GM12873 (cell line): ENCODE measurements around the gene FOXP3.

Experiments
- TF ChIP-seq, protein P1 (sequence below): IDR thresholded peaks from 2 replicates; pipeline ENCODE4 v1.5.1; 2012; ENCODE audit warnings: low read depth, mild to moderate bottlenecking, moderate library complexity, low read length, control low read depth; ENCODE audit not compliant: insufficient read depth; ENCODE audit errors: missing control alignments

The FOXP3 gene

GRCh38 chrX:49282647-49283011, 18.1 kb upstream of the FOXP3 start:
- TF ChIP-seq, protein P1, sequence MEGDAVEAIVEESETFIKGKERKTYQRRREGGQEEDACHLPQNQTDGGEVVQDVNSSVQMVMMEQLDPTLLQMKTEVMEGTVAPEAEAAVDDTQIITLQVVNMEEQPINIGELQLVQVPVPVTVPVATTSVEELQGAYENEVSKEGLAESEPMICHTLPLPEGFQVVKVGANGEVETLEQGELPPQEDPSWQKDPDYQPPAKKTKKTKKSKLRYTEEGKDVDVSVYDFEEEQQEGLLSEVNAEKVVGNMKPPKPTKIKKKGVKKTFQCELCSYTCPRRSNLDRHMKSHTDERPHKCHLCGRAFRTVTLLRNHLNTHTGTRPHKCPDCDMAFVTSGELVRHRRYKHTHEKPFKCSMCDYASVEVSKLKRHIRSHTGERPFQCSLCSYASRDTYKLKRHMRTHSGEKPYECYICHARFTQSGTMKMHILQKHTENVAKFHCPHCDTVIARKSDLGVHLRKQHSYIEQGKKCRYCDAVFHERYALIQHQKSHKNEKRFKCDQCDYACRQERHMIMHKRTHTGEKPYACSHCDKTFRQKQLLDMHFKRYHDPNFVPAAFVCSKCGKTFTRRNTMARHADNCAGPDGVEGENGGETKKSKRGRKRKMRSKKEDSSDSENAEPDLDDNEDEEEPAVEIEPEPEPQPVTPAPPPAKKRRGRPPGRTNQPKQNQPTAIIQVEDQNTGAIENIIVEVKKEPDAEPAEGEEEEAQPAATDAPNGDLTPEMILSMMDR: no peak

- TF ChIP-seq, protein P1: no peak
Measured at GRCh38 chrX:49278081-49278480, 13.6 kb upstream of the FOXP3 start.

GRCh38 chrX:49277535-49277830, 13.0 kb upstream of the FOXP3 start:
- TF ChIP-seq, protein P1: no peak

DNA sequence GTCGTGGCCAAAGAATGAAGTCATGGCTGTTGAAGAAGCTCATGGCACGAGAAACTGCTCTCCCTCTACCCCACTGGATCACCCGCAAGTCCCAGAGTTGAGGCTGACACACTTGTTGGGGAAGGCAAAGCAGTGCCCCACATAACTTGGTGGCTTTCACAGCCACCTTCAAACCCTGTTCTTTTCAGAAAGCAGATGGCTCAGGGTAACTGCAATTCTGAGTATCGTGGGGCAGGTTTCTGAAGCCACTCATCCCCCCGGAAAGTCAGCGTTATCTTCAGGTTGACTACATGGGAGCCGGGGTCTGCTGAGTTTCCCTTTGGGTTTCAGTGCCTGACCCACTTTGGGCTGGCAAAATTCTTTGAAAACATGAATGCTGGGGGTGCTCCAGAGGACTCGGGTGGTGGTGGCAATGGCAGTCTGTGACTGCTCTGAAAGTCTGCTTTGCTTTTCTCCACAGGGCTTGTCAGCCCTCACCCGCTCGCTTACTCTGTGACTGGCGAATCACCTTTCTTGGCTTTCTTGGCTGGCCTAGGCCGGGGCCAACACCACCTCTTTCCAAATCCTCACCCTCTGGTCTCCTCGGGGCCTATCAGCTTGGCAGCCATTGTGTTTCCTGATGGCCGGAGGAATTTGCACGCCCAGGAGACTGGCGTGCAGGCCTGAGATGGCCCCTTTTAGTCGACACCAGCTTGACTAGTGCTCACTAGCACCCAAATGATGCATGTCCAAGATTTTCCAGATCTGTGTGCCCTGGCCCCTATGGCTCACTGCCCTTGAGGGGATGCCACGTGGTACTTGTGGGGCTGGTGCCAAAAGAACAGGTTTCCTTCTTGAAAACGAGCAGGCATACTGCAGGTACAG, 12.4 kb upstream of the FOXP3 start:
- TF ChIP-seq, protein P1: no peak

DNA sequence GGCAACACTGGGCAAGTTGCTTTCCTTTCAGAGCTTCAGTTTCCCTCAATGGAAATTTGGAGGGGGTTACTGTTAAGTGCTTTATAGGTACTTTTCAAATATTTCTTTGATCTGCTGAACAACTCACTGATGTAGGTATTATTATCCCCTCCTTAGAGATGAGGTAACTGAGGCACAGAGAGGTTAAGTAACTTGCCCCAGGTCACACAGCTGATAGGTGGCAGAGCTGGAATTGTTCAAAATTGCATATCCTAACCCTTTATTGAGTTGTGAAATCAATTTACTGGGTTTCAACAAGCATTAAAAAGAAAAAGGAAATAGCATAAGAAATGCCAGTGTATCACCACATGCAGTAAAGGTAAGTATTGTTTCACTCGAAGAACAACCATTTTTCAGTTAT, 11.7 kb upstream of the FOXP3 start:
- TF ChIP-seq, protein P1: no peak

DNA sequence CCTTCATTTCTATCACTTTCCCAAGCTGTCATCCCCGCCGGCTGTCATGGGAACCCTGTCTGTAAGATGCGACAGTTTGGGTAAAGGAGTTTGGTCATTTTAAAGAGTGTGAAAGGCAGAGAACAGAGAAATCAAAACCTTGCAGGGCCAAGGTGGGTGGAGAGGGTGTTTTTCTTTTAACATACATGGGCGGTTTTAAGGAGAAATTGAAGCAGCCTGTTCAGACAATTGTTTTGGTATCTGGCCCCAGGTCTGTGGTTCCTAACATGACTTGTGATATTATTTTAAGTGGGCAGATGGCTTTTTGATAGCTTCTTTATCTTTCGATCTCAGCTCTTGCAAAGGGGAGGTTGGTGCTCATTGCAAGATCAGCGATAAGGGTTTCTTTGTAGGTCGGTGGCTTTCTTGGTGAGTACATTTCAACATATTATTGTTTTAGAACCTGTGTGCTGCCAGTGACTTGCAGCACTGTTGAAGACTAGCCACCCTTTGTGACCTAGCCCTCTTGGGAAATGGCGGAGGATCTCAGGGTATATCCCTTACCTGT, 8.7 kb upstream of the FOXP3 start:
- TF ChIP-seq, protein P1: no peak

DNA sequence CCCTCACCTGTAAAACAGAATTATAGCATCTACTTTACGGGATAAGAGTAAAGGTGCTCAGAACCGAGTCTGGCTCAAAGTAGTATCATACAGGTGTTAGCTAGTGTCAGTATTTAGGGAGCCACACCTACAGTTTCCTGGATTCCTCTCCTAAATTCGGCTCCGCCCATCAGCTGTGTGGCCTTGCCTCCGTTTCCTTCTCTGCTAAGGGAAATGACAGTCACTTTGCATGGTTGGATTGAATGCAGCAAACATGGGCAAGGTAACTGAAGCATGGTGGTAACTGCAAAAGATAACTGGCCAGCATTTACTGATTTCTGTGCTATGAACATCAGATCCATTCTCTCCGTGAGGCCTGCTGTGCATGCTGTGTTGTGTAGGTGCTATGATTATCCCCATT, 7.9 kb upstream of the FOXP3 start:
- TF ChIP-seq, protein P1: no peak
